ENCODE measurements around the gene WWOX. TPM values are rescaled to one million over a fixed set of nuclear protein-coding genes. Genes with fewer than 3 reads are reported as not detected.

The WWOX gene
- total and polyA plus RNA-seq, 2 experiments from 2014 or later: 17.0 to 39.8 TPM

GRCh38 chr16:78483124-78483992 is 383.9 kb downstream of the WWOX start:
- Histone ChIP-seq H3K27me3 (no peaks in the 10 kb centered on the region), H3K4me3 (no peak overlapping the region), H4K20me1 (ENCODE audit: insufficient read depth, poor library complexity, severe bottlenecking) (no peaks in the 10 kb centered on the region), H3K27ac (no peak overlapping the region), H2AFZ (no peak overlapping the region), H3K9me2 (replicated peaks; ENCODE audit: insufficient read depth) (no peaks in the 10 kb centered on the region), H3K9me3 (ENCODE audit: low read depth) (no peaks in the 10 kb centered on the region), H3K4me1 (ENCODE audit: insufficient read depth) (no peaks in the 10 kb centered on the region), H3K79me2 (no peaks in the 10 kb centered on the region), H3K36me3 (replicated peaks; ENCODE audit: insufficient read depth, low read depth) (no peaks in the 10 kb centered on the region), H3K4me2 (no peak overlapping the region)
- 65% methylated on average over 13 of the region's 13 CpGs for WGBS (ENCODE audit: low lambda C conversion rate, missing lambda C conversion rate)
- DNase-seq (ENCODE audit: low spot score): peak; percentile 15
- TF ChIP-seq EZH2phosphoT487 (IDR thresholded peaks at IDR 0.05; ENCODE audit: low read depth, severe bottlenecking, unreplicated experiment) (no peak), CTCF (IDR thresholded peaks at IDR 0.05; ENCODE audit: poor library complexity) (no peak), EZH2 (IDR thresholded peaks at IDR 0.05; ENCODE audit: borderline replicate concordance) (no peak)

- H3K9me2 ChIP-seq (replicated peaks; ENCODE audit: insufficient read depth): no peaks in the 10 kb centered on the region
- no peaks in the 10 kb centered on the region for H3K36me3 ChIP-seq (replicated peaks; ENCODE audit: insufficient read depth, low read depth)
- H3K27me3 ChIP-seq: no peaks in the 10 kb centered on the region
- no peak for DNase-seq (ENCODE audit: low spot score)
- no peak overlapping the region for H3K4me2 ChIP-seq
- H3K79me2 ChIP-seq: no peaks in the 10 kb centered on the region
- no peak overlapping the region for H3K27ac ChIP-seq
- 94% methylated on average over 9 of the region's 9 CpGs for WGBS (ENCODE audit: low lambda C conversion rate, missing lambda C conversion rate)
- H3K4me3 ChIP-seq: no peak overlapping the region
- H4K20me1 ChIP-seq (ENCODE audit: insufficient read depth, poor library complexity, severe bottlenecking): no peaks in the 10 kb centered on the region
- H3K9me3 ChIP-seq (ENCODE audit: low read depth): no peaks in the 10 kb centered on the region
- H2AFZ ChIP-seq: no peak overlapping the region
- H3K4me1 ChIP-seq (ENCODE audit: insufficient read depth): no peaks in the 10 kb centered on the region
- no peak for TF ChIP-seq EZH2phosphoT487 (IDR thresholded peaks at IDR 0.05; ENCODE audit: low read depth, severe bottlenecking, unreplicated experiment)
- TF ChIP-seq EZH2 (IDR thresholded peaks at IDR 0.05; ENCODE audit: borderline replicate concordance): no peak
- no peak for TF ChIP-seq CTCF (IDR thresholded peaks at IDR 0.05; ENCODE audit: poor library complexity)
Observed at GRCh38 chr16:78484509-78485058, 385.1 kb downstream of the WWOX start.

GRCh38 chr16:78485188-78485916 is 385.9 kb downstream of the WWOX start:
- H3K27me3 ChIP-seq: no peaks in the 10 kb centered on the region
- no peaks in the 10 kb centered on the region for H3K79me2 ChIP-seq
- no peak overlapping the region for H3K4me3 ChIP-seq
- TF ChIP-seq EZH2 (IDR thresholded peaks at IDR 0.05; ENCODE audit: borderline replicate concordance) (no peak), CTCF (IDR thresholded peaks at IDR 0.05; ENCODE audit: poor library complexity) (no peak), EZH2phosphoT487 (IDR thresholded peaks at IDR 0.05; ENCODE audit: low read depth, severe bottlenecking, unreplicated experiment) (no peak)
- H3K9me2 ChIP-seq (replicated peaks; ENCODE audit: insufficient read depth): no peaks in the 10 kb centered on the region
- H3K36me3 ChIP-seq (replicated peaks; ENCODE audit: insufficient read depth, low read depth): no peaks in the 10 kb centered on the region
- H4K20me1 ChIP-seq (ENCODE audit: insufficient read depth, poor library complexity, severe bottlenecking): no peaks in the 10 kb centered on the region
- no peak for DNase-seq (ENCODE audit: low spot score)
- H3K4me1 ChIP-seq (ENCODE audit: insufficient read depth): no peaks in the 10 kb centered on the region
- WGBS (ENCODE audit: low lambda C conversion rate, missing lambda C conversion rate): 87% methylated on average over 15 of the region's 15 CpGs
- no peak overlapping the region for H3K4me2 ChIP-seq
- no peak overlapping the region for H3K27ac ChIP-seq
- H2AFZ ChIP-seq: no peak overlapping the region
- H3K9me3 ChIP-seq (ENCODE audit: low read depth): no peaks in the 10 kb centered on the region

All from hepatocyte (in vitro differentiated cells).